Vagina (tissue), 2 donors: ENCODE measurements around the gene LACTB. TPM values are rescaled to one million over a fixed set of nuclear protein-coding genes. Genes with fewer than 3 reads are reported as not detected.

Source experiments
- DNase-seq, 2 donors: peaks; one replicate each; pipeline ENCODE4 v3.0.0-alpha.2; 2017; ENCODE audit errors: extremely low spot score in 2 of 2
- H3K27ac ChIP-seq: fragments of 200-600 bp; sonication (generic); one replicate; pipeline ENCODE4 v1.5.1; 2019
- H3K27me3 ChIP-seq: fragments of 200-600 bp; sonication (generic); one replicate; pipeline ENCODE4 v1.5.1; 2019
- H3K36me3 ChIP-seq, 2 donors: fragments of 200-600 bp; sonication (generic); one replicate each; pipeline ENCODE4 v1.5.1; 2017 to 2019
- H3K4me1 ChIP-seq: fragments of 200-600 bp; sonication (generic); one replicate; pipeline ENCODE4 v1.5.1; 2019
- H3K4me3 ChIP-seq, 2 donors: fragments of 200-600 bp; sonication (generic); 1 replicate in 1 of 2; 2 replicates in 1 of 2; pipeline ENCODE4 v1.5.1; 2016 to 2019
- H3K9me3 ChIP-seq: fragments of 200-600 bp; sonication (generic); one replicate; pipeline ENCODE4 v1.5.1; 2019
- POLR2A ChIP-seq, 2 donors: fragments of 450-650 bp; IDR thresholded peaks; one replicate each; pipeline ENCODE4 v1.6.1; 2017; ENCODE audit warnings: antibody characterized with exemption in 2 of 2, mild to moderate bottlenecking in 2 of 2, moderate library complexity in 2 of 2
- POLR2AphosphoS5 ChIP-seq, 2 donors: sonication (generic); formaldehyde crosslinking; IDR thresholded peaks; one replicate each; pipeline ENCODE4 v1.9.0; 2017; ENCODE audit warnings: antibody characterized with exemption in 2 of 2, mild to moderate bottlenecking in 2 of 2, low read depth in 1 of 2; ENCODE audit not compliant: insufficient read depth in 1 of 2
- intact Hi-C: fragments of 100-400 bp; cut with DNase I; formaldehyde crosslinking; loops from one replicate; pipeline ENCODE4 v1.15.1; 2023
- total RNA-seq: library from RNA; depleted of rRNA; stranded (reverse); fragments of >200 nt; gene quantifications from one replicate; pipeline ENCODE4 v1.2.3, GENCODE V29; 2016
- TF ChIP-seq, protein P1 (sequence below), 3 experiments: fragments of 450-650 bp in 2 of 3; fragments of 200-600 bp in 1 of 3; sonication (generic) in 1 of 3; IDR thresholded peaks; one replicate each; pipeline ENCODE4 v1.5.1; 2017 to 2019; ENCODE audit warnings: antibody characterized with exemption in 3 of 3, mild to moderate bottlenecking in 2 of 3, moderate library complexity in 2 of 3

The LACTB gene
- total RNA-seq, 1 donor from 2014 or later: 23.3 TPM

- H3K4me1 ChIP-seq: peaks cover 15% of the 10 kb centered on the region
- TF ChIP-seq POLR2A (IDR thresholded peaks at IDR 0.05) (no peak), POLR2AphosphoS5 (IDR thresholded peaks at IDR 0.05; ENCODE audit: insufficient read depth in 1 of 2, low read depth in 1 of 2) (peak in 1 of 2 donors; percentile 16)
- TF ChIP-seq, protein P1, sequence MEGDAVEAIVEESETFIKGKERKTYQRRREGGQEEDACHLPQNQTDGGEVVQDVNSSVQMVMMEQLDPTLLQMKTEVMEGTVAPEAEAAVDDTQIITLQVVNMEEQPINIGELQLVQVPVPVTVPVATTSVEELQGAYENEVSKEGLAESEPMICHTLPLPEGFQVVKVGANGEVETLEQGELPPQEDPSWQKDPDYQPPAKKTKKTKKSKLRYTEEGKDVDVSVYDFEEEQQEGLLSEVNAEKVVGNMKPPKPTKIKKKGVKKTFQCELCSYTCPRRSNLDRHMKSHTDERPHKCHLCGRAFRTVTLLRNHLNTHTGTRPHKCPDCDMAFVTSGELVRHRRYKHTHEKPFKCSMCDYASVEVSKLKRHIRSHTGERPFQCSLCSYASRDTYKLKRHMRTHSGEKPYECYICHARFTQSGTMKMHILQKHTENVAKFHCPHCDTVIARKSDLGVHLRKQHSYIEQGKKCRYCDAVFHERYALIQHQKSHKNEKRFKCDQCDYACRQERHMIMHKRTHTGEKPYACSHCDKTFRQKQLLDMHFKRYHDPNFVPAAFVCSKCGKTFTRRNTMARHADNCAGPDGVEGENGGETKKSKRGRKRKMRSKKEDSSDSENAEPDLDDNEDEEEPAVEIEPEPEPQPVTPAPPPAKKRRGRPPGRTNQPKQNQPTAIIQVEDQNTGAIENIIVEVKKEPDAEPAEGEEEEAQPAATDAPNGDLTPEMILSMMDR (IDR thresholded peaks at IDR 0.05): no peak
These were observed 46.4 kb upstream of the LACTB start for GRCh38 chr15:63075015-63075983.

DNA sequence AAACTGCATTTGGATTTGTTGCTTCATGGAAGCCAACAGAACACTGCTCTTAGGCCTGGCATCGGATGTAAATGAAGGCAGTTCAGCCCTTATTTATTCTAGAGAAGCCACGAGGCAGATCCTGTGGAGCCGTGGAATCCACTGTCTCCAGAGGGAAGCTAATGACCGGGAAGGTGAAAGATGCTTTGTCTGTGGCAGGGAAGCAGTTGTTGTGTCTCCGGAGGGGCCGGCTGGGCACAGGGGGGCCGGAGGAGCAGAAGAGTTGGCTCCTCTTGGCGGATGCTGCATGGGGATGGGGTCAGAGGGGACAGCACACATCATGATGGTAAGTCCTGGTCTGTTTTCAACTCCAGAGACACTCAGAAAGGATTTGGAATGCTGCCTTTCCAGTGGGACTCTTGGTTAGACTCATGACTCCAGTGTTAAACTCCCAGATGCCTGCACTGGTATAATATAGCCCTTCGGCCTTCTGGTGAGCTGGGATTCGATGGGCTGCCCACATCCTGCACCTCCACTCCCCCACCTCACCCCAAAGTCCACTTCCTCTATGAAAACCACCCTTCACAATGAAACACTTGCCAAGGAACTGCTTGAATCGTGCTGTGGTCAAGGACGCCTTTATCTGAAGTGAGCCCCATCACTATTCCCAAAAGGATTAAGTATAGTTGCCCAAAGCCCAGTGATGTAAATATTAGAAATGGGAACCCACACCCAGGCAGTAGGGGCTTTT is 45.5 kb upstream of the LACTB start:
- peaks cover 0 to 6% of the 10 kb centered on the region in 2 donors for H3K36me3 ChIP-seq
- H3K4me3 ChIP-seq: no peak overlapping the region
- H3K27ac ChIP-seq: no peak overlapping the region
- peaks cover 15% of the 10 kb centered on the region for H3K4me1 ChIP-seq
- intact Hi-C loops: no loop called here
- no peaks in the 10 kb centered on the region for H3K9me3 ChIP-seq
- no peak for DNase-seq
- TF ChIP-seq, protein P1 (IDR thresholded peaks at IDR 0.05): no peak
- TF ChIP-seq POLR2A (IDR thresholded peaks at IDR 0.05) (no peak), POLR2AphosphoS5 (IDR thresholded peaks at IDR 0.05; ENCODE audit: insufficient read depth in 1 of 2, low read depth in 1 of 2) (no peak)
- no peaks in the 10 kb centered on the region for H3K27me3 ChIP-seq

More at GRCh38 chr15:63075015-63075983, 46.4 kb upstream of the LACTB start:
- Histone ChIP-seq H3K27ac (peak overlapping the region; percentile 23), H3K36me3 (peaks cover 0 to 8% of the 10 kb centered on the region in 2 donors), H3K9me3 (no peaks in the 10 kb centered on the region), H3K27me3 (no peaks in the 10 kb centered on the region), H3K4me3 (no peak overlapping the region)
- intact Hi-C loops: no loop called here
- DNase-seq: no peak

DNA sequence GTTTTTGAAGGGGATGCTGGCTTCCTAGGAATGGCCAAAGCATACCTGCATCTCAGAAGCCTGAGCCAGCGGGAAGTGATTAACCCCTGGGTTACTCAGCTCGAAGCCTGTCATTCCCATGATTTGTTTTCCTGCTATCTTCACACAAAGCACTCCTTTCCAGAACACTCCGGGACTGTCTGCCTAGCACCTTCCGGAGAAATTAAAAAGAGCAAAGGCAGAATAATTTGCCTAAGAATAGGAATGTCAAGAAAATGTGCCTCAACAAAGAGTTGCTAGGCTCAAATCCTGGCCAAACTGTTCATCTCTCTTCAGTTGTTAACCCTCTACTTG is 45.0 kb upstream of the LACTB start:
- peaks cover 0 to under 1% of the 10 kb centered on the region in 2 donors for H3K36me3 ChIP-seq
- TF ChIP-seq, protein P1 (IDR thresholded peaks at IDR 0.05): no peak
- no peak for TF ChIP-seq POLR2AphosphoS5 (IDR thresholded peaks at IDR 0.05; ENCODE audit: insufficient read depth in 1 of 2, low read depth in 1 of 2)
- no peak for TF ChIP-seq POLR2A (IDR thresholded peaks at IDR 0.05)
- intact Hi-C loops: no loop called here
- H3K4me3 ChIP-seq: no peak overlapping the region
- peaks cover 15% of the 10 kb centered on the region for H3K4me1 ChIP-seq
- H3K27me3 ChIP-seq: no peaks in the 10 kb centered on the region
- no peak for DNase-seq
- no peak overlapping the region for H3K27ac ChIP-seq
- H3K9me3 ChIP-seq: no peaks in the 10 kb centered on the region

DNA sequence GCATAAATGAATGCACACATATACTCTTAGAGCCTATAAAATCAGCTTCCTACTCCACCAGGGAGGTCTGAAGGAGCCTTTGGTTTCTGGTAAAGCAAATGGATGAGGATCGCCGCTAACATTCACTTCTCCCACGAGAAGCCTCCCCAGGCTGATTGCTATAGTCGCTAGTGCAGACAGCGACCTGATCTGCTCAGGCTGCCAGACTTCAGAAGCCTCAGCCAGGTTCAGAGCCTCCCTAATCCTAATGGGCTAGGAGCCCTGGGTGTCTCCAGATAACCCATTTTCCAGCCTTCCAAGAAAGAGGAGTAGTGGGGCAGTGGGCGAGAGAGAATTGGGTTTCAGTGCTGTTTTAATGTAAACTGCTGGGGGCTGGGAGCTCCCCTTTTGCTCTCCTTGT is 43.7 kb upstream of the LACTB start:
- Histone ChIP-seq H3K4me3 (no peak overlapping the region), H3K27me3 (no peaks in the 10 kb centered on the region), H3K36me3 (no peaks in the 10 kb centered on the region), H3K4me1 (peaks cover 15% of the 10 kb centered on the region), H3K9me3 (no peaks in the 10 kb centered on the region), H3K27ac (no peak overlapping the region)
- intact Hi-C loops: no loop called here
- TF ChIP-seq POLR2A (IDR thresholded peaks at IDR 0.05): no peak
- TF ChIP-seq POLR2AphosphoS5 (IDR thresholded peaks at IDR 0.05; ENCODE audit: insufficient read depth in 1 of 2, low read depth in 1 of 2): no peak
- TF ChIP-seq, protein P1 (IDR thresholded peaks at IDR 0.05): no peak
- no peak for DNase-seq
